ENCODE results near the gene RHEX.
"Not testable (repeated sequence)": the region's sequence is repeated elsewhere in the genome, so short reads cannot be mapped to it uniquely, and the experiment has no call there.

RHEX gene

GRCh38 chr1:206058927-206059292 is 5.9 kb downstream of the RHEX start:
- DNase-seq (ENCODE audit: low read depth in 1 of 2, low spot score in 1 of 2), result no peak

GRCh38 chr1:206059355-206059915 is 6.5 kb downstream of the RHEX start:
- DNase-seq (ENCODE audit: low read depth in 1 of 2, low spot score in 1 of 2), result no peak

- DNase-seq (ENCODE audit: low read depth in 1 of 2, low spot score in 1 of 2), result no peak
Observed at GRCh38 chr1:206060844-206061243, 7.9 kb downstream of the RHEX start.

GRCh38 chr1:206062464-206062863 is 9.5 kb downstream of the RHEX start:
- DNase-seq (ENCODE audit: low read depth in 1 of 2, low spot score in 1 of 2), result no peak

GRCh38 chr1:206064001-206064400 is 11.0 kb downstream of the RHEX start:
- not testable (repeated sequence) for DNase-seq (ENCODE audit: low read depth in 1 of 2, low spot score in 1 of 2)

- DNase-seq (ENCODE audit: low read depth in 1 of 2, low spot score in 1 of 2), result not testable (repeated sequence)
Observed at GRCh38 chr1:206064501-206064900, 11.5 kb downstream of the RHEX start.

GRCh38 chr1:206065547-206066145 is 12.7 kb downstream of the RHEX start:
- no peak for DNase-seq (ENCODE audit: low read depth in 1 of 2, low spot score in 1 of 2)

GRCh38 chr1:206066479-206067171 is 13.7 kb downstream of the RHEX start:
- no peak for DNase-seq (ENCODE audit: low read depth in 1 of 2, low spot score in 1 of 2)

- DNase-seq (ENCODE audit: low read depth in 1 of 2, low spot score in 1 of 2), result no peak
Observed at GRCh38 chr1:206067486-206068227, 14.7 kb downstream of the RHEX start.

GRCh38 chr1:206068314-206068713 is 15.3 kb downstream of the RHEX start:
- no peak for DNase-seq (ENCODE audit: low read depth in 1 of 2, low spot score in 1 of 2)

GRCh38 chr1:206070627-206071304 is 17.8 kb downstream of the RHEX start:
- no peak for DNase-seq (ENCODE audit: low read depth in 1 of 2, low spot score in 1 of 2)

- no peak for DNase-seq (ENCODE audit: low read depth in 1 of 2, low spot score in 1 of 2)
Observed at GRCh38 chr1:206074839-206075238, 21.9 kb downstream of the RHEX start.

GRCh38 chr1:206075786-206076755 is 23.1 kb downstream of the RHEX start:
- DNase-seq (ENCODE audit: low read depth in 1 of 2, low spot score in 1 of 2), result no peak

- no peak for DNase-seq (ENCODE audit: low read depth in 1 of 2, low spot score in 1 of 2)
Observed at GRCh38 chr1:206079135-206079534, 26.2 kb downstream of the RHEX start.

GRCh38 chr1:206080026-206080820 is 27.2 kb downstream of the RHEX start:
- no peak for DNase-seq (ENCODE audit: low read depth in 1 of 2, low spot score in 1 of 2)

- no peak for DNase-seq (ENCODE audit: low read depth in 1 of 2, low spot score in 1 of 2)
Observed at GRCh38 chr1:206081856-206082255, 28.9 kb downstream of the RHEX start.

GRCh38 chr1:206082831-206083695 is 30.1 kb downstream of the RHEX start:
- DNase-seq (ENCODE audit: low read depth in 1 of 2, low spot score in 1 of 2), result no peak

- no peak for DNase-seq (ENCODE audit: low read depth in 1 of 2, low spot score in 1 of 2)
Observed at GRCh38 chr1:206083750-206084149, 30.8 kb downstream of the RHEX start.

GRCh38 chr1:206087091-206087490 is 34.1 kb downstream of the RHEX start:
- no peak for DNase-seq (ENCODE audit: low read depth in 1 of 2, low spot score in 1 of 2)
